ENCODE data around the gene MT1A. TPM values are rescaled to one million over a fixed set of nuclear protein-coding genes. Genes with fewer than 3 reads are reported as not detected.
"Not testable (repeated sequence)": the region's sequence is repeated elsewhere in the genome, so short reads cannot be mapped to it uniquely, and the experiment has no call there.

Gene MT1A
- total RNA-seq, 1 experiment from 2014 or later = not detected

- H3K27ac ChIP-seq (ENCODE audit: low read depth, low read length, poor library complexity, severe bottlenecking) = no peak overlapping the region
- TF ChIP-seq EZH2 (IDR thresholded peaks at IDR 0.05; ENCODE audit: borderline replicate concordance, low read depth, low read length, poor library complexity, severe bottlenecking) (no peak), CTCF (conservative IDR thresholded peaks at IDR 0.05; ENCODE audit: low read depth, low read length) (no peak)
- H3K4me1 ChIP-seq (ENCODE audit: insufficient read depth, low read length, poor library complexity, severe bottlenecking) = no peaks in the 10 kb centered on the region
- intact Hi-C loops (cut with micrococcal nuclease; ENCODE audit: unreplicated experiment) = no loop called here
- peaks cover 43% of the 10 kb centered on the region for H3K27me3 ChIP-seq (replicated peaks; ENCODE audit: insufficient read depth, low read depth, low read length, poor library complexity)
- H3K9me3 ChIP-seq (ENCODE audit: low read depth, low read length, poor library complexity, severe bottlenecking) = no peaks in the 10 kb centered on the region
- DNase-seq (ENCODE audit: low spot score) = no peak
- H3K4me3 ChIP-seq (ENCODE audit: low read depth, low read length, poor library complexity, severe bottlenecking) = no peak overlapping the region
- no peaks in the 10 kb centered on the region for H3K36me3 ChIP-seq (ENCODE audit: insufficient read depth, low read length, poor library complexity, severe bottlenecking)
- ChIA-PET POLR2A (ENCODE audit: low non-redundant PET) (no interaction called here), CTCF (no interaction called here)
- no TSS peak for BruUV-seq (replicated peaks)
Measured at GRCh38 chr16:56664506-56664905, 26.0 kb downstream of the MT1A start.

DNA sequence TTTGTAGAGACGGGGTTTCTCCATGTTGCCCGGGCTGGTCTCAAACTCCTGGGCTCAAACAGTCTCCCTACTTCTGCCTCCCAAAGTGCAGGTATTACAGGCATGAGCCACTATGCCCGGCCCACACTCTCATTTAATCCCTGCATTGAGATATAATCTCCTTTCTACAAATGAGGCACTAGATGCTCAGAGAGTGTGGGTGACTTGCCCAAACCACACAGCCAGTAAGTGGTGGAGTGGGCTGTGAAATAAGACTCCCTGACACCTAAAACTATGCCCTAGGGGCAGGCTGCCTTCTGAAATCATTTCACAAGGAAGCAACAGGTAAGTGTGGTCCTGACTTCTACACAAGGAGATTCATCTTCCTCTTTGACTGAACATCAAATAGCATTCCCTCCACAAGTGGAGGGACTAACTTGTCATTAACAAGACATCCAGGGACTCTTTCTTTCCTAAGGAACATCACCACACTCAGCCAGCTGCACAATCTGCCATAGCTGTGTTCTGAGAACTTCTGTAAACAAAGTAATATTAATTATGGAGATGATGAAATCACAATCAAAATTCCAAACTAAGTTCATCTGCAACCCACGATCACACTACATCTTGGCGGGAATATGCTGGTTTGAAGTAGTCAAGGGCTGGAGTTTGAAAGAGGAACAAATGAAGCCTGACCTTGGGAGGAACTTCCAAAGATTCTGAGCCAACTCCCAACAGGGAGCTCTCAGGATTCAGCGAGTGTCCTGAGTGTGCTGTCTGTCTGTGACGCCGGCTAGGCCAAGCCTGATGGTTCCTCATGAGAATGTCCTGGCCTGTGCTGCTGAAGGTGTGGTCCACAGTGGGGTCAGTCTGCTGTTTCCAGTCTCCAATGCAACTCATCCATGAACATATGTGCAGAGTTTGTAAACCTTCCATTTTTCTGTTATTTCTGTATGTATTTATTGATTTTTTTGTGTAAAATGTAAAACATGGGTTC is 27.1 kb downstream of the MT1A start:
- H3K4me1 ChIP-seq (ENCODE audit: insufficient read depth, low read length, poor library complexity, severe bottlenecking); DNase-seq (ENCODE audit: low spot score); H3K4me3 ChIP-seq (ENCODE audit: low read depth, low read length, poor library complexity, severe bottlenecking); intact Hi-C loops (cut with micrococcal nuclease; ENCODE audit: unreplicated experiment); H3K27ac ChIP-seq (ENCODE audit: low read depth, low read length, poor library complexity, severe bottlenecking); H3K9me3 ChIP-seq (ENCODE audit: low read depth, low read length, poor library complexity, severe bottlenecking); POLR2A ChIA-PET (ENCODE audit: low non-redundant PET); CTCF ChIA-PET; BruUV-seq (replicated peaks); H3K36me3 ChIP-seq (ENCODE audit: insufficient read depth, low read length, poor library complexity, severe bottlenecking): not testable (repeated sequence)
- peaks cover 50% of the 10 kb centered on the region for H3K27me3 ChIP-seq (replicated peaks; ENCODE audit: insufficient read depth, low read depth, low read length, poor library complexity)

- TF ChIP-seq CTCF (conservative IDR thresholded peaks at IDR 0.05; ENCODE audit: low read depth, low read length) (no peak), EZH2 (IDR thresholded peaks at IDR 0.05; ENCODE audit: borderline replicate concordance, low read depth, low read length, poor library complexity, severe bottlenecking) (no peak)
- H3K9me3 ChIP-seq (ENCODE audit: low read depth, low read length, poor library complexity, severe bottlenecking) = no peaks in the 10 kb centered on the region
- DNase-seq (ENCODE audit: low spot score) = peak; percentile 63
- CTCF ChIA-PET = no interaction called here
- H3K27me3 ChIP-seq (replicated peaks; ENCODE audit: insufficient read depth, low read depth, low read length, poor library complexity) = peaks cover 43% of the 10 kb centered on the region
- H3K4me1 ChIP-seq (ENCODE audit: insufficient read depth, low read length, poor library complexity, severe bottlenecking) = no peaks in the 10 kb centered on the region
- POLR2A ChIA-PET (ENCODE audit: low non-redundant PET) = no interaction called here
- TSS peak; percentile 93 for BruUV-seq (replicated peaks)
- H3K27ac ChIP-seq (ENCODE audit: low read depth, low read length, poor library complexity, severe bottlenecking) = no peak within 1 kb of the TSS
- peak within 1 kb of the TSS; percentile 17 for H3K4me3 ChIP-seq (ENCODE audit: low read depth, low read length, poor library complexity, severe bottlenecking)
- intact Hi-C loops (cut with micrococcal nuclease; ENCODE audit: unreplicated experiment) = no loop called here
- no peaks in the 10 kb centered on the region for H3K36me3 ChIP-seq (ENCODE audit: insufficient read depth, low read length, poor library complexity, severe bottlenecking)
Measured at GRCh38 chr16:56667581-56668571, 29.4 kb downstream of the MT1A start, which contains the start of gene MT1G. Gene MT1G (minus strand): TSS chr16:56668065. CDS start chr16:56667993, 72 bp downstream.
